Measurements from ENCODE around the gene GAL3ST3.
A peak's percentile ranks its signal among the peaks of the same experiment; 100 is the strongest.

GAL3ST3 gene

GRCh38 chr11:66051371-66051765, 2.4 kb upstream of the GAL3ST3 start:
- no peak for TF ChIP-seq CTCF (conservative IDR thresholded peaks at IDR 0.05; ENCODE audit: low read length)
- H3K4me3 ChIP-seq (ENCODE audit: low read length), result peak overlapping the region; percentile 77
- DNase-seq (ENCODE audit: low read depth), result no peak

GRCh38 chr11:66050581-66051231, 1.7 kb upstream of the GAL3ST3 start:
- no peak overlapping the region for H3K4me3 ChIP-seq (ENCODE audit: low read length)
- no peak for TF ChIP-seq CTCF (conservative IDR thresholded peaks at IDR 0.05; ENCODE audit: low read length)
- DNase-seq (ENCODE audit: low read depth), result no peak

- no peak for TF ChIP-seq CTCF (conservative IDR thresholded peaks at IDR 0.05; ENCODE audit: low read length)
- no peak for DNase-seq (ENCODE audit: low read depth)
- H3K4me3 ChIP-seq (ENCODE audit: low read length), result no peak overlapping the region
These were observed 1.2 kb downstream of the GAL3ST3 start for GRCh38 chr11:66047541-66048365.

GRCh38 chr11:66046901-66047300, 2.1 kb downstream of the GAL3ST3 start:
- DNase-seq (ENCODE audit: low read depth), result no peak
- no peak for TF ChIP-seq CTCF (conservative IDR thresholded peaks at IDR 0.05; ENCODE audit: low read length)
- H3K4me3 ChIP-seq (ENCODE audit: low read length), result no peak overlapping the region

- peak; percentile 86 for TF ChIP-seq CTCF (conservative IDR thresholded peaks at IDR 0.05; ENCODE audit: low read length)
- DNase-seq (ENCODE audit: low read depth), result peak; percentile 68
- no peak overlapping the region for H3K4me3 ChIP-seq (ENCODE audit: low read length)
These were observed 3.8 kb downstream of the GAL3ST3 start for GRCh38 chr11:66045177-66045639.

- DNase-seq (ENCODE audit: low read depth), result no peak
- H3K4me3 ChIP-seq (ENCODE audit: low read length), result no peak overlapping the region
These were observed 4.2 kb downstream of the GAL3ST3 start for GRCh38 chr11:66044757-66045156.

More at GRCh38 chr11:66044757-66045156, 4.2 kb downstream of the GAL3ST3 start:
- TF ChIP-seq CTCF (conservative IDR thresholded peaks at IDR 0.05; ENCODE audit: low read length), result no peak
